ENCODE measurements around the gene GUCY2D.

Gene GUCY2D

DNA sequence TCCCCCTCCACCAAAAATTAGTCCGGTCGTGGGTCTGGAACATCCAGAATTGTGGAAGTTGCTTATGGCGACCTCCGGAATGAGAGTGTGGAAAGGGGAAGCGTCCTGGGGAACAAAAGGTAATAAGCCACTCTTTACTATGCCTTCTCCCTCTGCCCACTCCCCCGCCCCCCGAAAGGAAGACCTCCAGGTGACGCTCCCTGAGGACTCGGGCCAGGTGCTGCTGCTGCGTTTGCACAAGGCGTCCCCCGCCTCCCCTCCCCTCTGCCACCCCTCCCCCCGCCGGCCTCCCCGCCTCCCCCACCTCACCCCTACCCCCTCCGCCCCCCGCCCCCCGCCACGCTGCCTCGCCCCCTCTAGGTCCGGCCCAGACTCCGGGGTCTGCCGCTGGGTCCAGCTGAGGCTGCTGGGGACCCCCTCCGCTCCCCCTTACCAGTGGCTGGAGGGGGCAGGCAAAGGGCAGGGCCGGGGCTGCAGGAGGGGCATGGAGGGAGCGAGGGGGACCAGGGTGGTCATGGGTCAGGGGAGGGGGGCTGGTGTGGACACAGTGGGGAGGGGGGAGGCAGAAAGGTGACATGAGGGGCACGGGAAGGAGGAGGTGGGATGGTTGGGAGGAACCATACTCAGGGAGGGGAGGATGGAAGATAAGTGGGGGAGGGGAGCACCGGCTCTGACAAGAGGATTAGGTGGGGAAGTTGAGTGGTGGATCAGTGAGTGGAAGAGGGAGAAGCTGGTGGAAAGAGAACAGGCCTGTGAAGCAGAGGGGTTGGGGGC, 61.5 kb downstream of the GUCY2D start:
- H3K9me3 ChIP-seq (ENCODE audit: insufficient read depth, low read depth, low read length), result no peaks in the 10 kb centered on the region
- no peaks in the 10 kb centered on the region for H3K36me3 ChIP-seq (ENCODE audit: insufficient read depth, low read depth, low read length)
- peaks cover 26% of the 10 kb centered on the region for H3K4me1 ChIP-seq (ENCODE audit: insufficient read depth, low read length)
- peak overlapping the region; percentile 44 for H3K4me3 ChIP-seq (ENCODE audit: low read length)
- H3K9ac ChIP-seq (ENCODE audit: low read depth, low read length), result no peak overlapping the region
- peaks cover 84% of the 10 kb centered on the region for H3K27me3 ChIP-seq (ENCODE audit: insufficient read depth, low read length)
- H3K27ac ChIP-seq (ENCODE audit: low read length), result no peak overlapping the region

DNA sequence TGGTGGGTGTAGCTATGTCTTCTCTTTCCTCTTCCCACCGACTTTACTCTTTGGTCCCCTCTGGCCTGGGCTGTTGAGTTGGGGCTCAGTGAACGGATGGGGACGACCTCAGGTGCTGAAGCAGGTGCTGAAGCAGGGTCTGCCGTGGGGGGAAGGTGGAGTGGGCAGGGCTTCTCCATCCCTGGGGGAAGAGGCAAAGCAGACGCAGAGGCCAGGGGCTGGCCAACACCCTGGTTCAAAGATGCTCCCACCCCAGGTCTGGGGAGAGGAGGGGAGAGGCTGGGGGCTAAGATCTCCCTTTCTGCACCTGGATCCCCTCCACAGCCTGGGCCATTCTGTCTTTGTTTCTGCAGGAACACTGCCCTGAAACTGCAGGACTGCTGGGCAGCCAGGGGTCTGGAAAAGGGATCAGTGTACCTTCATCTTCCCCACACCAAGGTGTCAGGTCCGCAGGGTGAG, 62.2 kb downstream of the GUCY2D start:
- Histone ChIP-seq H3K27me3 (ENCODE audit: insufficient read depth, low read length) (peaks cover 84% of the 10 kb centered on the region), H3K9me3 (ENCODE audit: insufficient read depth, low read depth, low read length) (no peaks in the 10 kb centered on the region), H3K4me3 (ENCODE audit: low read length) (peak overlapping the region; percentile 32; the same call in 1 of the 2 replicates), H3K9ac (ENCODE audit: low read depth, low read length) (no peak overlapping the region), H3K27ac (ENCODE audit: low read length) (no peak overlapping the region), H3K4me1 (ENCODE audit: insufficient read depth, low read length) (peaks cover 26% of the 10 kb centered on the region), H3K36me3 (ENCODE audit: insufficient read depth, low read depth, low read length) (no peaks in the 10 kb centered on the region)

DNA sequence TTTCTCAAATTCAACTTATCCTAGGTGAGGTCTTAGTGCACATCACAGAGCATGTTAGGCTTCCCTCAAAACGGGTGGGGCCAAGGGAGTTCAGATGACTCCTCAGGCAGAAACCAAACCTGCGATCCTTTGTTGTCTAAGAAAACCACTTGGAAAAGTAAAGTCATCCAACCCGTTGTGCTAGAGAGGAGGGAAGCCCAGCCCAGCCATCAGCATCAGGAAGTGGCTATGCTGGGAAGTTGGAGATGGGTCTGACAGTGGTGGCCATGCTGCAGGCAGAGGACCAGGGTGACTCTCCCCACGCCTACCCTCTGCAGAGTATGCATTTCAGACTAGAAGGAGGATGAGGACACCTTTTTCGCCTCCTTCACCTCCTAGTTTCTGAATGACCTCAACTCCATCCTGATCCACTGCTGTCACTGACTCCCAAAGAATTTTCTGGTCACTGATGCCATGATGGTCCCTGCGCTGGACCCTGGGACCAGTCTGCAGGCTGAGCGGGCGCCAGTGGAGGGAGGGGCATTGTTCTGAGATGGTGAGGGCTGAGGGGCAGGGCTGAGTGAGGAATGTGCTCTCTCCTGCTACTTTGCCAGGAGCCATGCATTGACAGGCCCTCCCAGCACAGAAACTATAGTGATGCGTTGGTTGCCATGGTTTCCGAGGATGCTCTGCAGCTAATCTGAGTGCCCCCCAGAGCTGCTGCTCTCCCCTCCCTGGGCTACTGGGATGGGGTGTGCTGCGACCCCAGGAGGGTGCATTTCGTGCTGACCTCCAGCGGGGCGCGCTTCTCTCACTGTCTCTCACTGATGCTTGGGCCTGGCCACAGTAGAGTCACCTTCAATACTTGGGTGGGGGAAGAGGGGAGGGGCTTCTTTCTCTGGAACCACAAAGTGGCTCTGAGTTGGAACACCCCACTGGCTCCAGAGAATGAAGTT, 64.7 kb downstream of the GUCY2D start:
- Histone ChIP-seq H3K27ac (ENCODE audit: low read length) (no peak overlapping the region), H3K36me3 (ENCODE audit: insufficient read depth, low read depth, low read length) (no peaks in the 10 kb centered on the region), H3K4me3 (ENCODE audit: low read length) (no peak overlapping the region), H3K27me3 (ENCODE audit: insufficient read depth, low read length) (peaks cover 85% of the 10 kb centered on the region), H3K4me1 (ENCODE audit: insufficient read depth, low read length) (peaks cover 16% of the 10 kb centered on the region), H3K9me3 (ENCODE audit: insufficient read depth, low read depth, low read length) (no peaks in the 10 kb centered on the region), H3K9ac (ENCODE audit: low read depth, low read length) (no peak overlapping the region)

DNA sequence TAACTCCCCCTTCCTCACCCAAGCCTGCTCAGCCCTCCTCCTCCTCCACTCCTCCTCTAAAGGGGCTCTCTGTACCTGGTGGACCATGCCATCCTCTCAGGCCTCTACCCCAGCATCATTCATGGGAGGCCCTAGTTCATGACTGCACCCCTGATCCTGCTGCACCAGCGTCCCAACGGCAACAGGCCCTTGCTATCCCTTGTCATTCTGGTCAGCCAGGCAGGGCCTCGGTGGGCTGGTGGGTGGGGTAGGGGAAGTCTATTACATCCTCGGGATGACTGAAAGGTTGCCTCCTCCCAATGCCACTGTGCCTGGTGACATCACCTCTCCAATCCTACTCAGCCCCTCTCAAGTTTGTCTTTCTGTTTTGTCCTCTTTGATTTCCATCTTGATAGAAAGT, 65.4 kb downstream of the GUCY2D start:
- H3K27ac ChIP-seq (ENCODE audit: low read length), result no peak overlapping the region
- H3K27me3 ChIP-seq (ENCODE audit: insufficient read depth, low read length), result peaks cover 85% of the 10 kb centered on the region
- H3K4me3 ChIP-seq (ENCODE audit: low read length), result no peak overlapping the region
- no peaks in the 10 kb centered on the region for H3K36me3 ChIP-seq (ENCODE audit: insufficient read depth, low read depth, low read length)
- H3K9me3 ChIP-seq (ENCODE audit: insufficient read depth, low read depth, low read length), result no peaks in the 10 kb centered on the region
- H3K4me1 ChIP-seq (ENCODE audit: insufficient read depth, low read length), result peaks cover 11% of the 10 kb centered on the region
- no peak overlapping the region for H3K9ac ChIP-seq (ENCODE audit: low read depth, low read length)

DNA sequence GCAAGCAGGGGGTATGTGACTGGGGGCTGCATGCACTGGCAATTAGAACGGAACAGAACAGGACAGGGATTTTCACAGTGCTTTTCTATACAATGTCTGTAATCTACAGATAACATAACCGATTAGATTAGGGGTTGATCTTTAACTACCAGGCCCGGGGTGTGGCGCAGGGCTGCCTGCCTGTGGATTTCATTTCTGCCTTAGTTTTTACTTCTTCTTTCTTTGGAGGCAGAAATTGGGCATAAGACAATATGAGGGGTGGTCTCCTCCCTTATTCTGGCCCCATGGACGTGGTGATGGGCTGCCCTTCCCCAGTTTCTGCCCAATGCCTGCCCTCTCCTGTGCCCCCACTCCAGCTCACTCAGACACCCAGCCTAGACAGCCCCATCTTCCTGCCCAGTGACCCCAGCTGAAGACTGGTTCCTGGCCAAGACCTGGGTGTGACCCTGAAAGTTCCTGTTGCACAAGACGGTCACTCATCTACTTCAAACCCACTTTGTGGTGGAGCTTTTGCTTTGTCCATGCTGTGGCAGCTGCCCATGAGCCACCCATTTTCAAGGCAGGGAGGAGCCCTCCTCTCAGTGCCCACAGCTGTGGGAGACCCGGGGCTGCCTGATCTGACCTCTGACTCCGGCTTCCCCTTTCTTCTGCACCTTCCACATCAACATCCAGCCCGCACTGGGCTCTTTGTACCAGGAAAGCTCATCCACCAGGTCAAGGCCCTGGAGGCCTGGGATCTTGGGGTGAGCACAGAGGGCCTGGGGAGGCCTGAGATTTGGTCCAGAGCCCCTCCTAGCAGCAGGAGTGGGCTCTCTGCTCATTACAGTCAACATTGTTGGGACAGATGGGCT, 66.5 kb downstream of the GUCY2D start:
- peaks cover 4% of the 10 kb centered on the region; the same call in 1 of the 2 replicates for H3K4me1 ChIP-seq (ENCODE audit: insufficient read depth, low read length)
- H3K36me3 ChIP-seq (ENCODE audit: insufficient read depth, low read depth, low read length), result no peaks in the 10 kb centered on the region
- H3K4me3 ChIP-seq (ENCODE audit: low read length), result no peak overlapping the region
- H3K27me3 ChIP-seq (ENCODE audit: insufficient read depth, low read length), result peaks cover 86% of the 10 kb centered on the region
- no peaks in the 10 kb centered on the region for H3K9me3 ChIP-seq (ENCODE audit: insufficient read depth, low read depth, low read length)
- H3K9ac ChIP-seq (ENCODE audit: low read depth, low read length), result no peak overlapping the region
- no peak overlapping the region for H3K27ac ChIP-seq (ENCODE audit: low read length)

DNA sequence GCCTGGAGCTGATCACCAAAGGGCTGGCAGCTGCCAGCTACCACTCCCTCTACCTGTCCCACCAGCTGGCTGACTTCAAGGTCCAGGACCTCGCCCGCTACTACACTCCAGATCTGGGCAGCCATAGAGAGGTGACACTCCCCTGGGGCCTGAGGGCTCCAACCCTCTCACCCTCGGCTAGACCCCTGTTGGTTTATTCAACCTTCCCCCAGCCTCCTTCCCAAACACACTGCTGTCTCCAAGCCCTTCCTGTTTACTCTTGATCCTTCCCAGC, 67.1 kb downstream of the GUCY2D start:
- Histone ChIP-seq H3K9ac (ENCODE audit: low read depth, low read length) (no peak overlapping the region), H3K4me1 (ENCODE audit: insufficient read depth, low read length) (peaks cover 1% of the 10 kb centered on the region; the same call in 1 of the 2 replicates), H3K27ac (ENCODE audit: low read length) (no peak overlapping the region), H3K36me3 (ENCODE audit: insufficient read depth, low read depth, low read length) (no peaks in the 10 kb centered on the region), H3K4me3 (ENCODE audit: low read length) (no peak overlapping the region), H3K27me3 (ENCODE audit: insufficient read depth, low read length) (peaks cover 88% of the 10 kb centered on the region), H3K9me3 (ENCODE audit: insufficient read depth, low read depth, low read length) (no peaks in the 10 kb centered on the region)
